Colonic mucosa (tissue), 4 donors: ENCODE results near the gene MFSD6L. TPM values are rescaled to one million over a fixed set of nuclear protein-coding genes. Genes with fewer than 3 reads are reported as not detected.
A peak's percentile ranks its signal among the peaks of the same experiment; 100 is the strongest.

Experiments
- DNase-seq: peaks from one replicate; pipeline ENCODE4 v3.0.0-alpha.2; 2020
- H3K27ac ChIP-seq: fragments of 200-600 bp; one replicate; pipeline ENCODE4 v1.8.0; 2021
- H3K27me3 ChIP-seq: fragments of 200-600 bp; one replicate; pipeline ENCODE4 v1.8.0; 2021
- H3K36me3 ChIP-seq: fragments of 200-600 bp; one replicate; pipeline ENCODE4 v1.8.0; 2021
- H3K4me1 ChIP-seq: fragments of 200-600 bp; one replicate; pipeline ENCODE4 v1.8.0; 2021; ENCODE audit warnings: mild to moderate bottlenecking
- H3K4me3 ChIP-seq: fragments of 200-600 bp; one replicate; pipeline ENCODE4 v1.8.0; 2021
- H3K9ac ChIP-seq, 2 donors: one replicate each; pipeline ENCODE4 v1.7.0; 2013; ENCODE audit warnings: control low read depth in 2 of 2, low read depth in 2 of 2, low read length in 2 of 2
- H3K9me3 ChIP-seq: fragments of 200-600 bp; one replicate; pipeline ENCODE4 v1.8.0; 2021
- intact Hi-C: fragments of 100-400 bp; cut with DNase I; formaldehyde crosslinking; loops from one replicate; pipeline ENCODE4 v1.14.1; 2022
- total RNA-seq, 2 donors: library from RNA; stranded (reverse); fragmentation: NEBNext Ultra II Directional in 1 of 2; extraction: Animal tissue kit (Norgen Biotek cat#: 25700) in 1 of 2; gene quantifications; one replicate each; pipeline ENCODE4 v1.2.1, GENCODE V29; 2021
- TF ChIP-seq, protein P1 (sequence below): fragments of 200-600 bp; IDR thresholded peaks from one replicate; pipeline ENCODE4 v1.8.0; 2022; ENCODE audit warnings: antibody characterized with exemption, mild to moderate bottlenecking
- donor health status: healthy.
- donor health status: DM: no; HTN: no; CAD: no.
- donor health status: DM: no; HTN: no; CAD: no.

The MFSD6L gene, protein sequence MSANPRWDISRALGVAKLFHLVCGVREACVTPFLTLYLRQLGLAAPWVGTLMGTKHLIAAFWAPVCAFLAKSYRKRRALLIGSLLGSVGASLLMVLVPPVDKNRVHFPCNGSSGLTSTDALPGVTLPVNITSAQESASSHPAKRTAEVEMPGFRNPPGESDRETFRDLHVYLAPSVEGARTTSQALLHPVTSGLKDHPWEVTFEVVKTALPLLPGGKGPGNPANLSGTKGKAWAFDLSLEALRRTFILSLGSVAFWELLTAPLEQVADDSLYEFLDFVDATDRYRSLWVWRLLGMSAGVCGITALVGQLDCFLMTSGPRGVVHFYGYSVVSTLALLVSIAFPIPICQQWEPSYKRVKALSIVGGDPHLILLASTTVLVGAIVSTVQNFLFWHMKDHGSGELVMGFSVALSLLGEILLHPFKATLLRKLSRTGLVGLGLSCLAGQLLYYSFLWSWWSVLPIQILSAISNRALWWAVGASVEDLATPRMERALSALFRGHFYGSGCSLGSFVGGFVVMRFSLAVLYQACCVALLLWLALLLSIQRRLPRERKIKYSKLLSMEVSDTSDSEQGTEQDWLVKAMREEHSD
- 10 to 100 TPM in 1 of 2 donors, 1 to 10 TPM in 1; 6.5 to 12.8 TPM for total RNA-seq

DNA sequence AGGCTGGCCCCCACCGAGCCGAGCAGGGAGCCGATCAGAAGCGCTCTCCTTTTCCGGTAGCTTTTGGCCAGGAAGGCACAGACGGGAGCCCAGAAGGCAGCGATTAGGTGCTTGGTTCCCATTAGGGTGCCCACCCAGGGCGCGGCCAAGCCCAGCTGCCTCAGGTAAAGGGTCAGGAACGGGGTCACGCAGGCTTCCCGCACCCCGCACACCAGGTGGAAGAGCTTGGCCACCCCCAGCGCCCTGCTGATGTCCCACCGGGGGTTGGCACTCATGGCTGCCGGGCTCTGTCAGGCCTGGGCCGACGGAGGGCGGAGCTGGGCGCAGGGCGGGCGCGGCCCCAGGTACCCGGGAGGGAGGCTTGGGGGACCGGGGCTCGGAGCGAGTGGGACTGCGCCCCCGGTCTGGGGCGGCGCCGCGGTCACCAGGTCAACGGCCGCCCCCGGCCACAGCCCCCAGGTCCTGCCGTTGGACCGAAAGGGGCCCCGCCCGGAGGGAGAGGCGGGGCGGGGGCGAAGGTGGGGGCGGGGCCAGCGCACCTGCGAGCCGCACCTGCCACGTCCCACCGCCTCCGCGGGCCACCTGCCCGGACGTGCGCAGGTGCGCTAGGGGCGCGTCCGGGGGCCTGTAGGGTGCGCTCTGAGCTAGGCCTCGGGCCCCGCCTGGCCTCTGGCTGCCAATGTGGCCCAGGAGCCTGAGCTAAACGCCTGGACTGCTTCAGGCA is at the start of gene MFSD6L:
MFSD6L (minus strand) TSS at position 520 of the 724 bp plus-strand sequence; CDS start at position 275, 245 bp downstream.
- Histone ChIP-seq H3K4me3 (peak within 1 kb of the TSS; percentile 47), H3K27ac (no peak within 1 kb of the TSS), H3K4me1 (no peaks in the 10 kb centered on the region), H3K36me3 (no peaks in the 10 kb centered on the region), H3K27me3 (no peaks in the 10 kb centered on the region), H3K9ac (peak within 1 kb of the TSS; percentile 46 to 53), H3K9me3 (no peaks in the 10 kb centered on the region)
- intact Hi-C loops: no loop called here
- peak; percentile 80 for DNase-seq
- TF ChIP-seq, protein P1, sequence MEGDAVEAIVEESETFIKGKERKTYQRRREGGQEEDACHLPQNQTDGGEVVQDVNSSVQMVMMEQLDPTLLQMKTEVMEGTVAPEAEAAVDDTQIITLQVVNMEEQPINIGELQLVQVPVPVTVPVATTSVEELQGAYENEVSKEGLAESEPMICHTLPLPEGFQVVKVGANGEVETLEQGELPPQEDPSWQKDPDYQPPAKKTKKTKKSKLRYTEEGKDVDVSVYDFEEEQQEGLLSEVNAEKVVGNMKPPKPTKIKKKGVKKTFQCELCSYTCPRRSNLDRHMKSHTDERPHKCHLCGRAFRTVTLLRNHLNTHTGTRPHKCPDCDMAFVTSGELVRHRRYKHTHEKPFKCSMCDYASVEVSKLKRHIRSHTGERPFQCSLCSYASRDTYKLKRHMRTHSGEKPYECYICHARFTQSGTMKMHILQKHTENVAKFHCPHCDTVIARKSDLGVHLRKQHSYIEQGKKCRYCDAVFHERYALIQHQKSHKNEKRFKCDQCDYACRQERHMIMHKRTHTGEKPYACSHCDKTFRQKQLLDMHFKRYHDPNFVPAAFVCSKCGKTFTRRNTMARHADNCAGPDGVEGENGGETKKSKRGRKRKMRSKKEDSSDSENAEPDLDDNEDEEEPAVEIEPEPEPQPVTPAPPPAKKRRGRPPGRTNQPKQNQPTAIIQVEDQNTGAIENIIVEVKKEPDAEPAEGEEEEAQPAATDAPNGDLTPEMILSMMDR: peak; percentile 33

DNA sequence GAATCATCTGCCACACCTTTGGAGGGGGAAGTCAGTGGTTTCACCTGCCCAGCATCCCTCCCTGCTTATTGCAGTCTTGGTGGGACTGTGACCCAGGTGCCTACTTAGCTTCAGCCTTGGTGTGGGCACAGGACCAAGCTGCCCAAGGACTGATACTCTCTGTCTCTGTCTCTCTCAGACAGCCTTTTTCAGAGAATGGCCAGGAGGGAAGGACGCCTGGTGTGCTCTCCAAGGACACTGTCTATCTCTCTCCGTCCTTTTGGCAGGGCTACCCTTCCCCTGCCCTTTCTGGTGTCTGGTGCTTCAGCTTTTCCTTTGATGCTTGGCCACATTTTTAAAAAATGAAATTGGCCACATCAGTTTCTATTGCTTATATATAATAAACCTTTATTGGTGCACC is 48.7 kb upstream of the MFSD6L start:
- no peak for DNase-seq
- H3K36me3 ChIP-seq: no peaks in the 10 kb centered on the region
- H3K9ac ChIP-seq: no peak overlapping the region
- H3K4me1 ChIP-seq: no peaks in the 10 kb centered on the region
- H3K27me3 ChIP-seq: no peaks in the 10 kb centered on the region
- no peak overlapping the region for H3K27ac ChIP-seq
- no peaks in the 10 kb centered on the region for H3K9me3 ChIP-seq
- TF ChIP-seq, protein P1: no peak
- no peak overlapping the region for H3K4me3 ChIP-seq
- intact Hi-C loops: no loop called here

DNA sequence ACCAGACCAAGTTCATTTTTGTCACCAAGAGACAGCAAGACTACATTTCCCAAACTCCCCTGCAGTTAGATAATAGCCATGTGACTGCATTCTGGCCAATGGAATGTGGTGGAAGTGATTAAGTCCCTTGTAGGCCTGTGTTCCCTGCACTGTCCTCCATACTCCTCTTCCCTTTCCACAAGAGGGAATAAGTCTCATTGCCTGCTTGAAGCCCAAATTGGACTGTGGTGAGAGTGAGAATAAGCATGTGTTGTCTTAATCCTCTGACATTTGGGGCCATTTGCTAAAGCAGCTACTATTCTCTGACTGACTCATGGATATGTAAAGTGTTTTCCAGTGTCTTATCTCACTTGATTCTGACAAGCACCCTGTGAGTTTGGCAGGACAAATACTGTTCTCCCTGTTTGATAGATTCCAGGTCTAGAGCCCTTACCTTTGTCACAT is 47.6 kb upstream of the MFSD6L start:
- TF ChIP-seq, protein P1: no peak
- Histone ChIP-seq H3K9me3 (no peaks in the 10 kb centered on the region), H3K36me3 (no peaks in the 10 kb centered on the region), H3K4me3 (no peak overlapping the region), H3K9ac (no peak overlapping the region), H3K4me1 (no peaks in the 10 kb centered on the region), H3K27me3 (no peaks in the 10 kb centered on the region), H3K27ac (no peak overlapping the region)
- intact Hi-C loops: no loop called here
- DNase-seq: no peak

DNA sequence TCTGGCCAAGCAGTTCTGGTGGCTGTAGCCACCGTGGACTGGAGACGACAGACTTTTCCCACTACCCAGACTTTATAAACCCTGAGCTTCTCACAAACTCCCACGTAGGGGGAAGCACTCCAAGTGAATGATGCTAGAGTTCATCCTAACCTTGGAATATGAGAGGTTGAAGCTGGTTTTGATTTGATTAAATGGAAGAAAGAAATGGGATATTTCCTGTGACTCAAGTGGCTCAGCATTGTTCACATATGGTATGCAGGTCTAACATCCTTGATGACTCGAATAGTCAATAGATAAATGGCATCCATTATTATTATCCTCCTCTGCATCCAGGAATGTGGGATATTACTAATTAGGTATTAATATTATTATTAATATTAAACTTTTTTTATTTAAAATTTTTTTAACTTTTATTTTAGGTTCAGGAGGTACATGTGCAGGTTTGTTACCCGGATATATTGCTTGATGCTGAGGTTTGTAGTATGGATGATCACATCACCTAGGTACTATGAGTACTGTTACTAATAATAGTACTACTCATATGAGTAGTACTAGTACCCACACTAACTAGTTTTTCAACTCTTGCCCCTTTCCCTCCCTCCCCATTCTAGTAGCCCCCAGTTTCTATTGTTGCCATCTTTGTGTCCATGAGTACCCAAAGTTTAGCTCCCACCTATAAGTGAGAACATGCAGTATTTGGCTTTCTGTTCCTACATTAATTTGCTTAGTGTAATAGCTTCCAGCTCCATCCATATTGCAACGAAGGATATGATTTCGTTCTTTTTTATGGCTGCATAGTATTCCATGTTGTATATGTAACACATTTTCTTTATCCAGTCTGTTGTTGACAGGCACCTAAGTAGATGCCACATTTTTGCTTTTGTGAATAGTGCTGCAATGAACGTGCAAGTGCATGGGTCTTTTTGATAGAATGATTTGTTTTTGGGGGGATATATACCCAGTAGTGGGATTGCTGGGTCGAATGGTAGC is 45.4 kb upstream of the MFSD6L start:
- no peak for DNase-seq
- TF ChIP-seq, protein P1: no peak
- intact Hi-C loops: no loop called here
- Histone ChIP-seq H3K9ac (no peak overlapping the region), H3K4me1 (no peaks in the 10 kb centered on the region), H3K27me3 (no peaks in the 10 kb centered on the region), H3K4me3 (no peak overlapping the region), H3K9me3 (no peaks in the 10 kb centered on the region), H3K27ac (no peak overlapping the region), H3K36me3 (no peaks in the 10 kb centered on the region)

DNA sequence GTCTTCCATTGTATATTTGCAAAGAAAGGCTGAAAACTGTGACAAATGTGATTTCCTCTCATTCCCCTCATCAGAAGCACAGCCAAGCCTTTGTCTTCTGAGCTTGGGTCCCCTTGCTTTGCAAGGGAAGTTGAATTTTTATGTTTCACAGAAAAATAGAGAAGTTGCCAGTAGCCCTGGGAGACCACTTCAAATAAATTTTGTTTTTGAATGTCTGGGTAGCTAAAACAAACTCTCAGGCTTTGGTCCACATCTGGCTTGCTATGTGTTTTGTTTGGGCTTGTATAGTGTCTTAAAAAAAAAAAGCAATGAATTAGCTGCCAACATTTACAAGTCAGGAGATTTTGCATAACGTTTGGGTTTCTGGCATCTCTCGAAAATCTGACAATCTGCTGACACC is 44.2 kb upstream of the MFSD6L start:
- H3K27ac ChIP-seq: no peak overlapping the region
- no peaks in the 10 kb centered on the region for H3K4me1 ChIP-seq
- no peak for DNase-seq
- H3K9ac ChIP-seq: no peak overlapping the region
- TF ChIP-seq, protein P1: no peak
- intact Hi-C loops: no loop called here
- H3K27me3 ChIP-seq: no peaks in the 10 kb centered on the region
- no peaks in the 10 kb centered on the region for H3K36me3 ChIP-seq
- no peaks in the 10 kb centered on the region for H3K9me3 ChIP-seq
- H3K4me3 ChIP-seq: no peak overlapping the region
